Progenitor cell of endocrine pancreas (in vitro differentiated cells): ENCODE results near the gene RAP1GAP2. TPM values are rescaled to one million over a fixed set of nuclear protein-coding genes. Genes with fewer than 3 reads are reported as not detected.
A peak's percentile ranks its signal among the peaks of the same experiment; 100 is the strongest.

Experiments
- DNase-seq: peaks from one replicate; pipeline ENCODE4 v3.0.0; 2021; ENCODE audit warnings: low spot score; ENCODE audit not compliant: unreplicated experiment
- H3K27ac Mint-ChIP-seq: 2 replicates; pipeline ENCODE4 v1.8.0; 2021; ENCODE audit warnings: mild to moderate bottlenecking, moderate library complexity, mixed read lengths
- H3K27me3 Mint-ChIP-seq: 2 replicates; pipeline ENCODE4 v1.8.0; 2021; ENCODE audit warnings: mixed read lengths
- H3K36me3 Mint-ChIP-seq: 2 replicates; pipeline ENCODE4 v1.8.0; 2022; ENCODE audit warnings: mixed read lengths; ENCODE audit not compliant: insufficient read depth
- H3K4me1 Mint-ChIP-seq: 2 replicates; pipeline ENCODE4 v1.8.0; 2021; ENCODE audit warnings: low read depth, mixed read lengths
- H3K4me3 Mint-ChIP-seq: 2 replicates; pipeline ENCODE4 v1.8.0; 2021; ENCODE audit warnings: low read depth, mild to moderate bottlenecking, moderate library complexity, mixed read lengths
- H3K9me3 Mint-ChIP-seq: 2 replicates; pipeline ENCODE4 v1.8.0; 2021; ENCODE audit warnings: low read depth, mixed read lengths
- total RNA-seq: library from RNA; stranded (reverse); gene quantifications from 2 replicates; pipeline ENCODE4 v1.2.1, GENCODE V29; 2021
- TF ChIP-seq, protein P1 (sequence below): fragments of 200-600 bp; sonication (generic); IDR thresholded peaks from one replicate; pipeline ENCODE4 v1.5.0; 2021; ENCODE audit warnings: antibody characterized with exemption, mild to moderate bottlenecking; ENCODE audit not compliant: unreplicated experiment

RAP1GAP2 gene
- total RNA-seq, 1 donor from 2014 or later, result 116 TPM

DNA sequence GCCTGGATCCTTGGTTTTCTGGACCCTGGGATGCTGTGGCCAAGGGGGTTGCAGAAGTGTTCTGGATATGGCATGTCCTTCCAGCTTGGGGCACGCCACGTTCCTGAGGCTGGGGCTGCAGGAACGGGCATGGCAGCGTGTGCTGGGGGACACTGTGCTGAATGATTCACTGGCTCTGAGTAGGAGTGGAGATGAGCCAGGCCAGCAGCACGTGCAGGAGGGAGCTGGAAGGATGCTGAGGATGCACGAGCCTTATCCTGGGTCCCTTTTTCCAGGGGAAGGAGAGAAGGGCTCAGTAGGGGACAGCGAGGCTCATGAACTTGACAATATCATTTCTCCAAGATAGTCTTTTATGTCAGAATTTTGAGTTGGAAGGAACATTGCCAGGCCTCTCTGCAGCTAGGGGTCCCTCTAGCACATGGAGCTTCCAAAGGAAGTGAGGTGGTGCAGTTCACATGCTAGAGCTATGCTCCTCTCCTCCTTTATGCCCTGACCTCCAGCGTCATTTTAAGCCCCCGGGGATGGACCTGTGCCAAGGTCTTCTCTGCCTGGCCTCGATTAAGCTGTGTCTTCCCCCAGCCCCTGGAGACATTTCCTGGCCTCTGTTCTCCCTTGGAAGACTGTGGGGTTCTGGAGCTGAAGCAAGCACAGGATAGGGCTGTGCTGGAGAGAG, 141.2 kb downstream of the RAP1GAP2 start:
- Mint-ChIP-seq H3K9me3 (no peaks in the 10 kb centered on the region), H3K27ac (peak overlapping the region; percentile 29), H3K27me3 (no peaks in the 10 kb centered on the region), H3K36me3 (peaks cover 8% of the 10 kb centered on the region), H3K4me3 (no peak overlapping the region), H3K4me1 (peaks cover 25% of the 10 kb centered on the region)
- no peak for DNase-seq
- TF ChIP-seq, protein P1, sequence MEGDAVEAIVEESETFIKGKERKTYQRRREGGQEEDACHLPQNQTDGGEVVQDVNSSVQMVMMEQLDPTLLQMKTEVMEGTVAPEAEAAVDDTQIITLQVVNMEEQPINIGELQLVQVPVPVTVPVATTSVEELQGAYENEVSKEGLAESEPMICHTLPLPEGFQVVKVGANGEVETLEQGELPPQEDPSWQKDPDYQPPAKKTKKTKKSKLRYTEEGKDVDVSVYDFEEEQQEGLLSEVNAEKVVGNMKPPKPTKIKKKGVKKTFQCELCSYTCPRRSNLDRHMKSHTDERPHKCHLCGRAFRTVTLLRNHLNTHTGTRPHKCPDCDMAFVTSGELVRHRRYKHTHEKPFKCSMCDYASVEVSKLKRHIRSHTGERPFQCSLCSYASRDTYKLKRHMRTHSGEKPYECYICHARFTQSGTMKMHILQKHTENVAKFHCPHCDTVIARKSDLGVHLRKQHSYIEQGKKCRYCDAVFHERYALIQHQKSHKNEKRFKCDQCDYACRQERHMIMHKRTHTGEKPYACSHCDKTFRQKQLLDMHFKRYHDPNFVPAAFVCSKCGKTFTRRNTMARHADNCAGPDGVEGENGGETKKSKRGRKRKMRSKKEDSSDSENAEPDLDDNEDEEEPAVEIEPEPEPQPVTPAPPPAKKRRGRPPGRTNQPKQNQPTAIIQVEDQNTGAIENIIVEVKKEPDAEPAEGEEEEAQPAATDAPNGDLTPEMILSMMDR, result no peak

- H3K9me3 Mint-ChIP-seq, result no peaks in the 10 kb centered on the region
- DNase-seq, result no peak
- peaks cover 18% of the 10 kb centered on the region for H3K4me1 Mint-ChIP-seq
- TF ChIP-seq, protein P1, result no peak
- no peaks in the 10 kb centered on the region for H3K27me3 Mint-ChIP-seq
- peaks cover 2% of the 10 kb centered on the region for H3K36me3 Mint-ChIP-seq
- peak overlapping the region; percentile 75 for H3K27ac Mint-ChIP-seq
- no peak overlapping the region for H3K4me3 Mint-ChIP-seq
These were observed 143.6 kb downstream of the RAP1GAP2 start for GRCh38 chr17:2939714-2940351.

GRCh38 chr17:2940352-2940751, 144.1 kb downstream of the RAP1GAP2 start:
- Mint-ChIP-seq H3K27ac (peak overlapping the region; percentile 75), H3K36me3 (peaks cover 2% of the 10 kb centered on the region), H3K27me3 (no peaks in the 10 kb centered on the region), H3K9me3 (no peaks in the 10 kb centered on the region), H3K4me3 (no peak overlapping the region), H3K4me1 (peaks cover 18% of the 10 kb centered on the region)
- DNase-seq, result no peak
- TF ChIP-seq, protein P1, result no peak

DNA sequence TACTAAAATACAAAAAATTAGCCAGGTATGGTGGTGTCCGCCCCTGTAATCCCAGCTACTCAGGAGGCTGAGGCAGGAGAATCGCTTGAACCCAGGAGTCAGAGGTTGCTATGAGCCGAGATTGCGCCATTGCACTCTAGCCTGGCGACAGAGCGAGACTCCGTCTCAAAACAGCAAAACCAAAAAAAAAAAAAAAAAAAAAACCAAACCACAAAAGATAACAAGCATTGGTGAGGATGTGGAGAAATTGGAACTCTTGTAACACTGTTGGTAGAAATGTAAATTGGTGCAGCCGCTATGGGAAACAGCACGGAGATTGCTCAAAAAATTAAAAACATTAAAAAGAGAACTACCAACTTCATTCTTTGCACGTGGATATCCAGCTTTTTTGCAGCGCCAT, 147.7 kb downstream of the RAP1GAP2 start:
- Mint-ChIP-seq H3K27ac (peak overlapping the region; percentile 29), H3K4me1 (peaks cover 14% of the 10 kb centered on the region), H3K36me3 (peaks cover 2% of the 10 kb centered on the region), H3K27me3 (no peaks in the 10 kb centered on the region), H3K9me3 (no peaks in the 10 kb centered on the region), H3K4me3 (no peak overlapping the region)
- DNase-seq, result no peak
- TF ChIP-seq, protein P1, result no peak

GRCh38 chr17:2945299-2945698, 149.1 kb downstream of the RAP1GAP2 start:
- TF ChIP-seq, protein P1, result no peak
- no peak for DNase-seq
- Mint-ChIP-seq H3K4me1 (peaks cover 6% of the 10 kb centered on the region), H3K9me3 (no peaks in the 10 kb centered on the region), H3K27me3 (no peaks in the 10 kb centered on the region), H3K27ac (no peak overlapping the region), H3K36me3 (peaks cover 2% of the 10 kb centered on the region), H3K4me3 (no peak overlapping the region)
